GM21576 (cell line): ENCODE data around the gene MYOT.
A peak's percentile ranks its signal among the peaks of the same experiment; 100 is the strongest.
"Not testable (repeated sequence)": the region's sequence is repeated elsewhere in the genome, so short reads cannot be mapped to it uniquely, and the experiment has no call there.

Source experiments
- ATAC-seq: cut with Tn5 transposase; IDR thresholded peaks from one replicate; pipeline ENCODE4 v1.9.1; 2021; ENCODE audit warnings: mild to moderate bottlenecking, moderate library complexity; ENCODE audit not compliant: unreplicated experiment

MYOT gene

GRCh38 chr5:137853165-137853564 lies 14.5 kb upstream of the MYOT start:
- ATAC-seq = not testable (repeated sequence)

GRCh38 chr5:137856201-137856600 lies 11.5 kb upstream of the MYOT start:
- peak; percentile 45 for ATAC-seq

GRCh38 chr5:137856916-137857862 lies 10.5 kb upstream of the MYOT start:
- ATAC-seq = no peak

- ATAC-seq = peak; percentile 80
Measured at GRCh38 chr5:137858223-137858916, 9.3 kb upstream of the MYOT start.

- no peak for ATAC-seq
Measured at GRCh38 chr5:137858954-137859353, 8.7 kb upstream of the MYOT start.

- no peak for ATAC-seq
Measured at GRCh38 chr5:137862251-137862650, 5.4 kb upstream of the MYOT start.

GRCh38 chr5:137863653-137864052 lies 4.0 kb upstream of the MYOT start:
- not testable (repeated sequence) for ATAC-seq

- no peak for ATAC-seq
Measured at GRCh38 chr5:137866541-137867388, 895 bp upstream of the MYOT start.

- no peak for ATAC-seq
Measured at GRCh38 chr5:137870647-137871339, 3.1 kb downstream of the MYOT start.

GRCh38 chr5:137871571-137871970 lies 3.9 kb downstream of the MYOT start:
- ATAC-seq = no peak

- ATAC-seq = no peak
Measured at GRCh38 chr5:137872466-137872865, 4.8 kb downstream of the MYOT start.

GRCh38 chr5:137876101-137876500 lies 8.4 kb downstream of the MYOT start:
- ATAC-seq = no peak

- ATAC-seq = no peak
Measured at GRCh38 chr5:137880313-137880712, 12.7 kb downstream of the MYOT start.

GRCh38 chr5:137887831-137888230 lies 20.2 kb downstream of the MYOT start:
- ATAC-seq = no peak

- no peak for ATAC-seq
Measured at GRCh38 chr5:137888466-137888862, 20.8 kb downstream of the MYOT start.

- ATAC-seq = peak; percentile 92
Measured at GRCh38 chr5:137888863-137889759, 21.5 kb downstream of the MYOT start, which contains the start of gene PKD2L2. Gene PKD2L2 (plus strand): TSS chr5:137889457. CDS start chr5:137889492, 35 bp downstream.

- ATAC-seq = no peak
Measured at GRCh38 chr5:137890845-137891244, 23.2 kb downstream of the MYOT start.

GRCh38 chr5:137891849-137892248 lies 24.2 kb downstream of the MYOT start:
- ATAC-seq = no peak

GRCh38 chr5:137894586-137894985 lies 26.9 kb downstream of the MYOT start:
- ATAC-seq = no peak
